Lower lobe of right lung (tissue), 2 donors: ENCODE measurements around the gene JAML. TPM values are rescaled to one million over a fixed set of nuclear protein-coding genes. Genes with fewer than 3 reads are reported as not detected.
A peak's percentile ranks its signal among the peaks of the same experiment; 100 is the strongest.

Experiments
- ATAC-seq, 2 donors: fragments of 200-7000 bp; cut with Tn5 transposase; one replicate each; pipeline ENCODE4 v1.9.1; 2020 to 2022; ENCODE audit warnings: mild to moderate bottlenecking in 2 of 2, moderate library complexity in 2 of 2
- DNase-seq: peaks from one replicate; pipeline ENCODE4 v3.0.0-alpha.2; 2020
- H3K27ac ChIP-seq: fragments of 200-600 bp; one replicate; pipeline ENCODE4 v1.8.0; 2022
- H3K27me3 ChIP-seq: fragments of 200-600 bp; one replicate; pipeline ENCODE4 v1.8.0; 2022; ENCODE audit warnings: low read depth
- H3K36me3 ChIP-seq: fragments of 200-600 bp; one replicate; pipeline ENCODE4 v1.8.0; 2022; ENCODE audit warnings: mild to moderate bottlenecking
- H3K4me1 ChIP-seq: fragments of 200-600 bp; one replicate; pipeline ENCODE4 v1.8.0; 2022
- H3K4me3 ChIP-seq: fragments of 200-600 bp; one replicate; pipeline ENCODE4 v1.8.0; 2022; ENCODE audit warnings: mild to moderate bottlenecking
- H3K9me3 ChIP-seq: fragments of 200-600 bp; one replicate; pipeline ENCODE4 v1.8.0; 2022
- CTCF ChIP-seq: fragments of 200-600 bp; IDR thresholded peaks from one replicate; pipeline ENCODE4 v1.8.0; 2022; ENCODE audit warnings: antibody characterized with exemption, mild to moderate bottlenecking
- intact Hi-C: fragments of 100-400 bp; cut with DNase I; formaldehyde crosslinking; loops from one replicate; pipeline ENCODE4 v1.11.0; 2022
- total RNA-seq: library from RNA; stranded (reverse); fragmentation: NEBNext Ultra II Directional; extraction: Animal tissue kit (Norgen Biotek cat#: 25700); gene quantifications from one replicate; pipeline ENCODE4 v1.2.1, GENCODE V29; 2021
- donor health status: DM: no; HTN: yes; CAD: no; lungs with severe emphysema.

Gene JAML
- total RNA-seq, 1 donor from 2014 or later = 163 TPM

- Histone ChIP-seq H3K4me3 (no peak overlapping the region), H3K4me1 (peaks cover 60% of the 10 kb centered on the region), H3K27ac (peak overlapping the region; percentile 28), H3K27me3 (no peaks in the 10 kb centered on the region), H3K36me3 (no peaks in the 10 kb centered on the region), H3K9me3 (no peaks in the 10 kb centered on the region)
- ATAC-seq = peak; percentile 20 to 31
- no peak for TF ChIP-seq CTCF
- no peak for DNase-seq
- intact Hi-C loops = no loop called here
Measured at GRCh38 chr11:118238929-118239328, 14.1 kb upstream of the JAML start.

- ATAC-seq (no peak), DNase-seq (no peak)
- no peak for TF ChIP-seq CTCF
- Histone ChIP-seq H3K4me1 (peaks cover 60% of the 10 kb centered on the region), H3K36me3 (no peaks in the 10 kb centered on the region), H3K4me3 (no peak overlapping the region), H3K9me3 (no peaks in the 10 kb centered on the region), H3K27ac (peak overlapping the region; percentile 28), H3K27me3 (no peaks in the 10 kb centered on the region)
- intact Hi-C loops = no loop called here
Measured at GRCh38 chr11:118238421-118238820, 13.6 kb upstream of the JAML start.

- H3K27me3 ChIP-seq = no peaks in the 10 kb centered on the region
- intact Hi-C loops = no loop called here
- H3K9me3 ChIP-seq = no peaks in the 10 kb centered on the region
- H3K27ac ChIP-seq = no peak overlapping the region
- H3K4me3 ChIP-seq = no peak overlapping the region
- H3K4me1 ChIP-seq = peaks cover 42% of the 10 kb centered on the region
- peaks cover 11% of the 10 kb centered on the region for H3K36me3 ChIP-seq
- no peak for ATAC-seq
- no peak for DNase-seq
- TF ChIP-seq CTCF = no peak
Measured at GRCh38 chr11:118236170-118236569, 11.4 kb upstream of the JAML start.

GRCh38 chr11:118234833-118235232, 10.0 kb upstream of the JAML start:
- no peak for ATAC-seq
- intact Hi-C loops = no loop called here
- no peak overlapping the region for H3K27ac ChIP-seq

GRCh38 chr11:118233850-118234249, 9.0 kb upstream of the JAML start:
- ATAC-seq (no peak), DNase-seq (no peak)
- H3K27me3 ChIP-seq = no peaks in the 10 kb centered on the region
- peaks cover 11% of the 10 kb centered on the region for H3K36me3 ChIP-seq
- H3K4me3 ChIP-seq = no peak overlapping the region
- intact Hi-C loops = no loop called here
- TF ChIP-seq CTCF = no peak
- H3K4me1 ChIP-seq = peaks cover 42% of the 10 kb centered on the region
- H3K9me3 ChIP-seq = no peaks in the 10 kb centered on the region
- H3K27ac ChIP-seq = no peak overlapping the region

More at GRCh38 chr11:118234833-118235232, 10.0 kb upstream of the JAML start:
- Histone ChIP-seq H3K27me3 (no peaks in the 10 kb centered on the region), H3K36me3 (peaks cover 11% of the 10 kb centered on the region), H3K4me1 (peaks cover 42% of the 10 kb centered on the region), H3K9me3 (no peaks in the 10 kb centered on the region), H3K4me3 (no peak overlapping the region)
- TF ChIP-seq CTCF = no peak
- DNase-seq = no peak

- no peak overlapping the region for H3K27ac ChIP-seq
- ATAC-seq = no peak
Measured at GRCh38 chr11:118233377-118233776, 8.6 kb upstream of the JAML start.

More at GRCh38 chr11:118233377-118233776, 8.6 kb upstream of the JAML start:
- no peak for TF ChIP-seq CTCF
- H3K9me3 ChIP-seq = no peaks in the 10 kb centered on the region
- H3K27me3 ChIP-seq = no peaks in the 10 kb centered on the region
- intact Hi-C loops = no loop called here
- peaks cover 11% of the 10 kb centered on the region for H3K36me3 ChIP-seq
- peaks cover 38% of the 10 kb centered on the region for H3K4me1 ChIP-seq
- DNase-seq = no peak
- no peak overlapping the region for H3K4me3 ChIP-seq
